Glutamatergic neuron (in vitro differentiated cells): ENCODE measurements around the gene PAWR. TPM values are rescaled to one million over a fixed set of nuclear protein-coding genes. Genes with fewer than 3 reads are reported as not detected.
"Not testable (repeated sequence)": the region's sequence is repeated elsewhere in the genome, so short reads cannot be mapped to it uniquely, and the experiment has no call there.

ENCODE experiments used
- DNase-seq: peaks from one replicate; pipeline ENCODE4 v3.0.0; 2022
- H3K27ac Mint-ChIP-seq: one replicate; pipeline ENCODE4 v1.8.0; 2020; ENCODE audit warnings: mild to moderate bottlenecking, mixed read lengths, inconsistent platforms; ENCODE audit not compliant: unreplicated experiment
- H3K27me3 Mint-ChIP-seq: one replicate; pipeline ENCODE4 v1.8.0; 2020; ENCODE audit warnings: mild to moderate bottlenecking, moderate library complexity, mixed read lengths, inconsistent platforms; ENCODE audit not compliant: unreplicated experiment
- H3K36me3 Mint-ChIP-seq: one replicate; pipeline ENCODE4 v1.8.0; 2020; ENCODE audit warnings: mild to moderate bottlenecking, mixed read lengths, inconsistent platforms; ENCODE audit not compliant: unreplicated experiment
- H3K4me1 Mint-ChIP-seq: one replicate; pipeline ENCODE4 v1.8.0; 2020; ENCODE audit warnings: mild to moderate bottlenecking, low read depth, mixed read lengths, inconsistent platforms; ENCODE audit not compliant: unreplicated experiment
- H3K4me3 Mint-ChIP-seq: one replicate; pipeline ENCODE4 v1.8.0; 2020; ENCODE audit warnings: mild to moderate bottlenecking, mixed read lengths, inconsistent platforms; ENCODE audit not compliant: unreplicated experiment
- H3K9me3 Mint-ChIP-seq: one replicate; pipeline ENCODE4 v1.8.0; 2020; ENCODE audit warnings: mild to moderate bottlenecking, moderate library complexity, mixed read lengths, inconsistent platforms; ENCODE audit not compliant: unreplicated experiment
- CTCF ChIP-seq: fragments of 200-600 bp; sonication (generic); IDR thresholded peaks from one replicate; pipeline ENCODE4 v1.5.0; 2021; ENCODE audit not compliant: partially characterized antibody, unreplicated experiment
- total RNA-seq: library from RNA; stranded (reverse); fragmentation: NEBNext Ultra II Directional; extraction: Animal tissue kit (Norgen Biotek cat#: 25700); gene quantifications from one replicate; pipeline ENCODE4 v1.2.1, GENCODE V29; 2021; ENCODE audit not compliant: unreplicated experiment

PAWR gene
- total RNA-seq, 1 donor from 2014 or later: 7.0 TPM

DNA sequence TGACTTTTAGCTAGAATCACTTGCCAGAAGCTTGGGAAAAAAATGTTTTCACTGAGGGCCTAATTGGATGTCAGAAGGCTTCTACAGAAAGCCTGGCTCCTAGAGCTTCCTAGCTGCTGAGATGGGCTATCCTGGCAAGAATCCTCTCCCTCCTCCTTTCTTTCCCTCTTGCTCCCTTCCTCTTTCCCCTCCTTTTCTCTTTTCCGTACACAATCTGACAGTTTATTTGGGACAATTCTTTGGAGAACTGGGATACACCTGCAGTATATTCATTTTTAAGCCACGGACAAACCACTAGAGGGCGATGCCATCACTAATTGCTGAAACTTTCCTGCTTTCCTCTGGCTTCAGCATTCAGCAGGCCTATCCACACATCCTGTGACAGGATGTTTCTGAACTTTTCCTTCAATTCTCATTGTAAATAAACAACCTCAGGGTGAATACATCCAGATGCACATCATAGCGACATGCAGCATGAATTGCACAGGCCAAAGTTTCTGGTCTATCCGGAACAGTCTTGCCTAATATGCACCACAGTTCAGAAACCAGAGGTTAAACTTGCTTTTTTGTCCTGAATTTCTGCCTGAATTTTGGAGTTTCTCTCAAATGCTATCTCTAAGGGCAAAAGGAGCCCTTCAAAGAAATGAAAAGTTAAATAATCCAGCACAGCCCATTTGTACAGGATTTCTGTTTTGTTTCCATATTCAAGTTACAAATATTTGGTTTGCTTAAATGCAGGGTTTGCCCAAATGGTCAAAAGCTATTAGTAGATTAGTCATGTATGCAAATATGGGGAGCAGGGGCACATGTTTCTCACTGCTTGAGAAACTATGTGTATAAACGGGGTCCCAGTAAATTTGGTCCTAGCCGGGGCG, 142.8 kb downstream of the PAWR start:
- Mint-ChIP-seq H3K9me3 (no peaks in the 10 kb centered on the region), H3K36me3 (no peaks in the 10 kb centered on the region), H3K4me1 (no peaks in the 10 kb centered on the region), H3K27ac (no peak overlapping the region), H3K27me3 (no peaks in the 10 kb centered on the region), H3K4me3 (no peak overlapping the region)
- TF ChIP-seq CTCF: peak; percentile 74
- peak; percentile 45 for DNase-seq

GRCh38 chr12:79547044-79547734, 143.6 kb downstream of the PAWR start:
- DNase-seq: no peak
- Mint-ChIP-seq H3K27me3 (no peaks in the 10 kb centered on the region), H3K27ac (no peak overlapping the region), H3K36me3 (no peaks in the 10 kb centered on the region), H3K4me3 (no peak overlapping the region), H3K4me1 (no peaks in the 10 kb centered on the region), H3K9me3 (no peaks in the 10 kb centered on the region)
- no peak for TF ChIP-seq CTCF

GRCh38 chr12:79546466-79547043, 144.2 kb downstream of the PAWR start:
- Mint-ChIP-seq H3K4me1 (no peaks in the 10 kb centered on the region), H3K27me3 (no peaks in the 10 kb centered on the region), H3K9me3 (no peaks in the 10 kb centered on the region), H3K27ac (no peak overlapping the region), H3K4me3 (no peak overlapping the region), H3K36me3 (no peaks in the 10 kb centered on the region)
- no peak for TF ChIP-seq CTCF
- DNase-seq: no peak

DNA sequence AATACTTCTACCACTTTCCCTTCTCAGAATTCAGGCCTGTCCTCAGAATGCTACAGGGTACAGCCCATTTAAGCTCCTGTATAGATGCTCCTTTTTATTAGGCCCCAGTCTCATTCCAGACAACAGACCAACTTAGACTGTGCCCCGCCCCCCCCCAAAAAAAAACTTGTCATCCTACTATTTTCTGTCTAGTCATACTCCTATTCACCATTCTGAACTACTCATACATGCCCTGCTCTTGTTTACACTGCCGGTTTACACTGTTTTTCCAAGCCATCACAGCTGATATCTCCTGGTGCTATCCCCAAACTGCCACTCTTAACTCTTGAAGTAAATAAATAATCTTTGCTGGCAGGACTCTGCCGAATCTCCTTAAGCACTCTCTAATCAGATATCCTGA, 146.3 kb downstream of the PAWR start:
- not testable (repeated sequence) for H3K36me3 Mint-ChIP-seq, H3K27me3 Mint-ChIP-seq, DNase-seq, H3K27ac Mint-ChIP-seq, H3K9me3 Mint-ChIP-seq, H3K4me3 Mint-ChIP-seq, H3K4me1 Mint-ChIP-seq

DNA sequence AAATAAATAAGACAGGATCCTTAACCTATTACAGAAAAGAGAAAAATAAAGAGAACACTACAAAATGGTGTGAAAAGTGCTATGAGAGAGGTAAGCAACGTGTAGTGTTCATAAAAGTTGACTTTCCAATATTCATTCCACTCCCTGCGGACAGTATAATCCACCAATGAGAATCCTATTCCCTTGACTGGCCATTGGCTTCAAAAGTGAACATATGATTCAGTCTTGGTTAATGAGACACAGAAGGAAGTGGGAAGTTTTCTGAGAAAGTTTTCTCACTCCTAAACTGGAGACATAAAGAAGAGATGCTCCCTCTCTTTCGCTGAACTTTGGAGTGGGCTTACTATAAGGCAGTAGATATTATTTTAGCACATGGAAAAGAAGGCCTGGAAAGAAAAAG, 153.1 kb downstream of the PAWR start:
- Mint-ChIP-seq H3K27ac (no peak overlapping the region), H3K4me1 (no peaks in the 10 kb centered on the region), H3K9me3 (no peaks in the 10 kb centered on the region), H3K36me3 (no peaks in the 10 kb centered on the region), H3K4me3 (no peak overlapping the region), H3K27me3 (peaks cover 3% of the 10 kb centered on the region)
- no peak for TF ChIP-seq CTCF
- DNase-seq: no peak
